ENCODE results near the gene EPN2. TPM values are rescaled to one million over a fixed set of nuclear protein-coding genes. Genes with fewer than 3 reads are reported as not detected.

The EPN2 gene
- total and polyA plus RNA-seq, 10 of the 15 experiments (the other 5 are each of a cell fraction or from before 2014, with no cell fraction given): 0.26 to 8.4 (median 4.7) TPM

GRCh38 chr17:19264268-19264667 lies 27.1 kb downstream of the EPN2 start:
- no peaks in the 10 kb centered on the region for H3K36me3 ChIP-seq (ENCODE audit: control insufficient read depth in 2 of 2, insufficient read depth in 2 of 2, low read length in 1 of 2)
- H3K4me3 ChIP-seq: no peak overlapping the region
- H3K9me3 ChIP-seq (replicated peaks; ENCODE audit: control insufficient read depth, insufficient read depth, low read length): no peaks in the 10 kb centered on the region
- H4K20me1 ChIP-seq (ENCODE audit: control insufficient read depth, insufficient read depth): no peaks in the 10 kb centered on the region
- no peaks in the 10 kb centered on the region for H3K4me1 ChIP-seq (ENCODE audit: control insufficient read depth, insufficient read depth, low read length)
- H3K79me2 ChIP-seq (ENCODE audit: control insufficient read depth, insufficient read depth, low read length): no peaks in the 10 kb centered on the region
- DNase-seq (ENCODE audit: low read depth, low spot score) (no peak), FAIRE-seq (no peak), ATAC-seq (no peak)
- ChIA-PET RAD21 (ENCODE audit: unreplicated experiment) (no interaction called here), SMC1A (ENCODE audit: uncharacterized antibody, unreplicated experiment) (no interaction called here), CTCF (no interaction called here), POLR2A (interaction anchor here (0.5 kb wide), 1 partner anchor 19 kb away, joined by 3 read pairs; no protein-coding TSS in a partner anchor)
- in situ Hi-C loops (cut with MboI): no loop called here
- WGBS (ENCODE audit: insufficient coverage, insufficient replicate concordance, low lambda C conversion rate, missing lambda C conversion rate): 35% methylated on average over 3 of the region's 3 CpGs
- no peak overlapping the region for H2AFZ ChIP-seq (ENCODE audit: control insufficient read depth, low read depth, low read length)
- H3K27ac ChIP-seq (ENCODE audit: control insufficient read depth, insufficient read depth): no peak overlapping the region
- no TSS peak for BruUV-seq (replicated peaks)
- TF ChIP-seq FOS (IDR thresholded peaks at IDR 0.05; ENCODE audit: borderline replicate concordance, extremely low read depth, insufficient read length): no peak
- TF ChIP-seq KDM1A (IDR thresholded peaks at IDR 0.05; ENCODE audit: borderline replicate concordance): no peak
- TF ChIP-seq HDAC6 (IDR thresholded peaks at IDR 0.05; ENCODE audit: unreplicated experiment): no peak
- no peak for TF ChIP-seq NFXL1 (IDR thresholded peaks at IDR 0.05; ENCODE audit: borderline replicate concordance)
- no peak for TF ChIP-seq USF1 (IDR thresholded peaks at IDR 0.05; ENCODE audit: borderline replicate concordance, extremely low read length, insufficient read depth, low read depth, low read length)
- TF ChIP-seq IRF3 (IDR thresholded peaks at IDR 0.05): no peak
- TF ChIP-seq E4F1 (IDR thresholded peaks at IDR 0.05; ENCODE audit: borderline replicate concordance, partially characterized antibody): no peak
- TF ChIP-seq NRF1 (conservative IDR thresholded peaks at IDR 0.05; ENCODE audit: low read depth, low read length): no peak
- TF ChIP-seq MAX (IDR thresholded peaks at IDR 0.05; ENCODE audit: low read depth, low read length): no peak
- no peak for TF ChIP-seq NR2F1 (conservative IDR thresholded peaks at IDR 0.05)
- no peak for TF ChIP-seq POU2F2 (IDR thresholded peaks at IDR 0.05; ENCODE audit: borderline replicate concordance, low read depth, low read length)
- no peak for TF ChIP-seq ZNF217 (IDR thresholded peaks at IDR 0.05)
- intact Hi-C loops (cut with micrococcal nuclease; ENCODE audit: unreplicated experiment): no loop called here
- no peak overlapping the region for H3K9ac ChIP-seq (ENCODE audit: control insufficient read depth, insufficient read depth, low read length)
- H3K27me3 ChIP-seq (replicated peaks in 1 of 2; ENCODE audit: control insufficient read depth in 2 of 2, insufficient read depth in 2 of 2, low read length in 1 of 2): no peaks in the 10 kb centered on the region
- H3K4me2 ChIP-seq (ENCODE audit: control insufficient read depth, insufficient read depth): no peak overlapping the region

Measured in GM12878 (cell line).